ENCODE results near the gene RASGRF2.

The RASGRF2 gene

GRCh38 chr5:80959768-80960442, at the start of gene RASGRF2:
RASGRF2 (plus strand) TSS chr5:80960363; CDS start chr5:80960739, 376 bp downstream.
- no peak for DNase-seq

- no peak for DNase-seq
These were observed 47.7 kb upstream of the RASGRF2 start for GRCh38 chr5:80912479-80912878.

- no peak for DNase-seq
These were observed 44.4 kb upstream of the RASGRF2 start for GRCh38 chr5:80915716-80916115.

GRCh38 chr5:80916676-80917075, 43.5 kb upstream of the RASGRF2 start:
- no peak for DNase-seq

GRCh38 chr5:80917631-80918030, 42.5 kb upstream of the RASGRF2 start:
- DNase-seq: no peak

- no peak for DNase-seq
These were observed 40.4 kb upstream of the RASGRF2 start for GRCh38 chr5:80919678-80920196.

GRCh38 chr5:80920333-80920732, 39.8 kb upstream of the RASGRF2 start:
- no peak for DNase-seq

- DNase-seq: no peak
These were observed 39.1 kb upstream of the RASGRF2 start for GRCh38 chr5:80921026-80921425.

GRCh38 chr5:80925931-80926330, 34.2 kb upstream of the RASGRF2 start:
- DNase-seq: no peak

GRCh38 chr5:80926536-80926935, 33.6 kb upstream of the RASGRF2 start:
- DNase-seq: no peak

GRCh38 chr5:80926979-80927656, 33.0 kb upstream of the RASGRF2 start:
- DNase-seq: no peak

GRCh38 chr5:80928073-80928472, 32.1 kb upstream of the RASGRF2 start:
- DNase-seq: no peak

GRCh38 chr5:80930940-80931339, 29.2 kb upstream of the RASGRF2 start:
- DNase-seq: no peak

GRCh38 chr5:80931411-80931810, 28.8 kb upstream of the RASGRF2 start:
- DNase-seq: no peak

- no peak for DNase-seq
These were observed 27.1 kb upstream of the RASGRF2 start for GRCh38 chr5:80933036-80933435.

GRCh38 chr5:80934751-80935150, 25.4 kb upstream of the RASGRF2 start:
- DNase-seq: no peak

GRCh38 chr5:80935811-80936385, 24.3 kb upstream of the RASGRF2 start:
- no peak for DNase-seq

GRCh38 chr5:80936881-80937280, 23.3 kb upstream of the RASGRF2 start:
- DNase-seq: no peak

- no peak for DNase-seq
These were observed 22.4 kb upstream of the RASGRF2 start for GRCh38 chr5:80937584-80938356.

GRCh38 chr5:80941496-80941895, 18.7 kb upstream of the RASGRF2 start:
- no peak for DNase-seq

- no peak for DNase-seq
These were observed 8.8 kb upstream of the RASGRF2 start for GRCh38 chr5:80951366-80951765.

GRCh38 chr5:80953587-80953986, 6.6 kb upstream of the RASGRF2 start:
- no peak for DNase-seq

GRCh38 chr5:80955082-80955590, 5.0 kb upstream of the RASGRF2 start:
- no peak for DNase-seq
